22Rv1 (cell line): Measurements from ENCODE around the gene APOL6.

Experiments
- ZFX ChIP-seq: fragments of 450-650 bp; IDR thresholded peaks from 2 replicates; pipeline ENCODE4 v1.6.1; 2017; ENCODE audit warnings: antibody characterized with exemption, borderline replicate concordance
- TF ChIP-seq, protein P1 (sequence below): fragments of 450-650 bp; IDR thresholded peaks from 2 replicates; pipeline ENCODE4 v1.5.1; 2017; ENCODE audit warnings: mild to moderate bottlenecking

DNA sequence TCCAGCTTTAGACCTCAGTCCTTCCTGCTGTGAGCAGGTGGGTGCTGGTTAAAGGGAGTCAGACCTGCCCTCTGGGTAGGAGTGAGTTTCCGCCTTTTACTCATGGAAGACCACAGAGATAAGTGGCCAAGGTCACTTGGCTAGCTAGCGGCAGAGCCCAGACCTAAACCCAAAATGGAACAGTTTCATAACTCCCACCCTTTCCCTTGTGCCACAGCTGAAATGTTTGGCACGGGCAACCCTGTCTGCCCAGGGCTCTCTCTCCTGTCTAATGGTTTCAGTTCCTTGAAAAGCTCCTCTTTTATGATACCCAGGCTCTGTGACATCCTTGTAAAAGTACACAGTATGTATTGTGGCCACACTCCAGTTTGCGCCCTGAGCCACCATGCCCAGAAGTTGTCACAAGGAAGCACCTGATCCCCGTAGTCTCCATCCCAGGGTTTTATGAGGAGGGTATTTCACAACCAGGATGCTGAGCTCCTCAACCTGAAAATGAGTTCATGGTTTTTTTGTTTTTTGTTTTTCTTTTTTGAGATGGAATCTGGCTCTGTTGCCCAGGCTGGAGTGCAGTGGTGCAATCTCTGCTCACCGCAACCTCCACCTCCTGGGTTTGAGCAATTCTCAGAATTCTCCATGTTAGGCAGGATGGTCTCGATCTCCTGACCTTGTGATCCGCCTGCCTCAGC, 36.2 kb upstream of the APOL6 start:
- TF ChIP-seq, protein P1, sequence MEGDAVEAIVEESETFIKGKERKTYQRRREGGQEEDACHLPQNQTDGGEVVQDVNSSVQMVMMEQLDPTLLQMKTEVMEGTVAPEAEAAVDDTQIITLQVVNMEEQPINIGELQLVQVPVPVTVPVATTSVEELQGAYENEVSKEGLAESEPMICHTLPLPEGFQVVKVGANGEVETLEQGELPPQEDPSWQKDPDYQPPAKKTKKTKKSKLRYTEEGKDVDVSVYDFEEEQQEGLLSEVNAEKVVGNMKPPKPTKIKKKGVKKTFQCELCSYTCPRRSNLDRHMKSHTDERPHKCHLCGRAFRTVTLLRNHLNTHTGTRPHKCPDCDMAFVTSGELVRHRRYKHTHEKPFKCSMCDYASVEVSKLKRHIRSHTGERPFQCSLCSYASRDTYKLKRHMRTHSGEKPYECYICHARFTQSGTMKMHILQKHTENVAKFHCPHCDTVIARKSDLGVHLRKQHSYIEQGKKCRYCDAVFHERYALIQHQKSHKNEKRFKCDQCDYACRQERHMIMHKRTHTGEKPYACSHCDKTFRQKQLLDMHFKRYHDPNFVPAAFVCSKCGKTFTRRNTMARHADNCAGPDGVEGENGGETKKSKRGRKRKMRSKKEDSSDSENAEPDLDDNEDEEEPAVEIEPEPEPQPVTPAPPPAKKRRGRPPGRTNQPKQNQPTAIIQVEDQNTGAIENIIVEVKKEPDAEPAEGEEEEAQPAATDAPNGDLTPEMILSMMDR: no peak
- no peak for TF ChIP-seq ZFX
